GM19193 (cell line): ENCODE results near the gene TUBB3.

Experiments
- POLR2A ChIP-seq: IDR thresholded peaks from 4 replicates; pipeline ENCODE4 v1.6.1; 2011; ENCODE audit not compliant: insufficient read depth, insufficient read length; ENCODE audit errors: extremely low read depth

TUBB3 gene

GRCh38 chr16:89983536-89983935, 60.4 kb downstream of the TUBB3 start:
- TF ChIP-seq POLR2A = no peak

- TF ChIP-seq POLR2A = no peak
These were observed 61.1 kb downstream of the TUBB3 start for GRCh38 chr16:89984216-89984615.

GRCh38 chr16:89985219-89985618, 62.1 kb downstream of the TUBB3 start:
- no peak for TF ChIP-seq POLR2A
